GM18868 (cell line): Measurements from ENCODE around the gene ZNF267.
"Not testable (repeated sequence)": the region's sequence is repeated elsewhere in the genome, so short reads cannot be mapped to it uniquely, and the experiment has no call there.

Source experiments
- ATAC-seq: cut with Tn5 transposase; IDR thresholded peaks from one replicate; pipeline ENCODE4 v1.9.1; 2021; ENCODE audit warnings: mild to moderate bottlenecking, moderate library complexity; ENCODE audit not compliant: unreplicated experiment

Gene ZNF267

DNA sequence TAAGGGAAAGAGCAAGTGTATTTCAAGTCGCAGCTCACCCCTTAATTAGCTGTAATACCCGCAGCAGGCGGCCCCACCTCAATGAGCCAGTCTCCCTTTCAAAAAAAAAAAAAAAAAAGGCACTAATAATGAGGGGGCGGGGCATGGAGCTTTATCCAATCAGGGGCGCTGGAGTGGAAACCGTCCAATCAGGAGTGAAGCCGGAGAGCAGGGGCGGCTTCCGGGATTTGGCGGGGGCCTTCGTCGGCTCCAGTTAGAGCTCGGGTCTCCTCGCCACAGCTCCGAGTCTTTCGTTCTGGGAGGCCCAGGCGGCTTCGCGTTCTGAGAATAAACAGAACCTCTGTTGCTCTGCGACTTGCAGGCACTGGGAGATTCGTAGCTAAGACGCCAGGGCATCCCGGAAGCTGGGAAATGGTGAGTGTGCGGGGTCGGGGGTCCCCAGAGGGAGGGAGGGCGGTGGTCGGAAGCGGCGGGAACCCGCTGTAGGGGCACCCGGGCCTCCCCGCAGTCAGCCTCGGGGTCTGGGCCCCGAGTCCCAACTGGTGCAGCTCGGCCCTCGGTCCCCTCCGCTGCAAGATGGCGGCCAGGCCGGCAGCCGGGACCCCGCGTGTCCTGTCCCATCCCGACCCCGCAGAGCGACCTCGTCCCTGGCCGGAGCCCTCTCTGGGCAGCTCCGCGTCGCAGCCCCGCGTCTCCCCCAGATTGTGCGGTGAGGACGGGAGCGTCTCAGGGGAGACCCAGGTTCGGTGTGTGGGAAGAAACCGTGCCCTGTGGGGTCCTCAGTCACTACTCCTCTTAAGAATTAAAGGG is at the start of gene ZNF267:
ZNF267 (plus strand) TSS at position 252 of the 810 bp plus-strand sequence; CDS start at position 412, 160 bp downstream.
- ATAC-seq, result peak; percentile 40

DNA sequence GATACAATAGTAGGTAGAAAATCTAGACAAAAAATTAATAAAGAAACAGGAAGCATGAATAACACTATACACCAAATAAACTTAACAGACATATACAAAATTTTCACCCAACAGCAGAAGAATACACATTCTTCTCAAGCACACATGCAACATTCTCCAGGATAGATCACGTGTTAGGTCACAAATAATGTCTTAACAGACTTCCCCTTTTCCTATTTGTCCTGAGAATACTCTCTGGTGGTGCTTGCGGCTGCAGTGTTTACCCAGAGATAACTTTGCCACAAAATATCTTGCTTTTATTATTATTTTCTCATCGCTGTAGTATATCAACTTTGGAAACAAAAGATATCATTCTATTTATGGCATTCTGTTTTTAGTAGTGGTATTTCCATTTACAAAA is 40.6 kb upstream of the ZNF267 start:
- ATAC-seq, result no peak

DNA sequence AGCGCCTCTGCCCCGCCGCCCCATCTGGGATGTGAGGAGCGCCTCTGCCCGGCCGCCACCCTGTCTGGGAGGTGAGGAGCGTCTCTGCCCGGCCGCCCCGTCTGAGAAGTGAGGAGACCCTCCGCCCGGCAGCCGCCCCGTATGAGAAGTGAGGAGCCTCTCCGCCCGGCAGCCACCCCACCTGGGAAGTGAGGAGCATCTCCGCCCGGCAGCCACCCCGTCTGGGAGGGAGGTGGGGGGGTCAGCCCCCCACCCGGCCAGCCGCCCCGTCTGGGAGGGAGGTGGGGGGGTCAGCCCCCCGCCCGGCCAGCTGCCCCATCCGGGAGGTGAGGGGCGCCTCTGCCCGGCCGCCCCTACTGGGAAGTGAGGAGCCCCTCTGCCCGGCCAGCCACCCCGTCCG is 37.2 kb upstream of the ZNF267 start:
- not testable (repeated sequence) for ATAC-seq

DNA sequence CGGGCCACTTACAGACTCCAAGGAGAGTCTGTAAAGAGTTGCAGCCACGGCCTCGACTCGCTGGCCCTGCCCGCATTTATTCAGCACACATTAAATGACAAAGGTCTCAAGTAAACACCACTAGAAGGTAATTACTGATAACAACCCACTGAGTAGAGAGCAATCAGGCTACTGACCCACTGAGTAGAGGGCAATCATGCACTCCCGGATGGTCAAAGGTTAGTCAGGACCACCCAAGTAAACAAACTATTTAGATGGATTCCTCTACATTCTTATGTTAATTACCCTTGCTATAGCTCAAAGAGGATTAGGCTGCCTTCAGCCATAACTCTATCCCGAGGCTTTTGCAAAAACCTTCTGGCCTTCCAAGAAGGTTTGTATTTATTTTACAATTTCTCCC is 30.7 kb upstream of the ZNF267 start:
- no peak for ATAC-seq

DNA sequence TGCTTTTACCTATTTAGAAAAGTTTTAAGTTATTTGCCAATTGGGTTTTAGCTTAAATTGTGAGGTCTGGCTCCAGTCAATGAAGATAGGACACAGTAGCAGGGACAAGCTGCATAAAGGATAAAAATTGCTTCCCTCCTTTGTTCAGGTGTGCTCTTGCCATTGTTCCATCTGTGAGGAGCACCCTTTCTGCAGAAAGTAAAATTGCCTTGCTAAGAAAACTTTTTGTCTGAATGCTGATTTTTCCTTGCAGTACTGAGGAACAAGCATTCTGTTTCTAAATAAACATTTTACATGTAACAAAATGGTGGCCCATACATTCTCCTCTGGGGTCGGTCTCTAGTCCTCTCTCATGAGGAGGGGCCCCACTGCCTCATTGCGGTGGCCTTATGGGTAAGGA is 25.0 kb upstream of the ZNF267 start:
- not testable (repeated sequence) for ATAC-seq

DNA sequence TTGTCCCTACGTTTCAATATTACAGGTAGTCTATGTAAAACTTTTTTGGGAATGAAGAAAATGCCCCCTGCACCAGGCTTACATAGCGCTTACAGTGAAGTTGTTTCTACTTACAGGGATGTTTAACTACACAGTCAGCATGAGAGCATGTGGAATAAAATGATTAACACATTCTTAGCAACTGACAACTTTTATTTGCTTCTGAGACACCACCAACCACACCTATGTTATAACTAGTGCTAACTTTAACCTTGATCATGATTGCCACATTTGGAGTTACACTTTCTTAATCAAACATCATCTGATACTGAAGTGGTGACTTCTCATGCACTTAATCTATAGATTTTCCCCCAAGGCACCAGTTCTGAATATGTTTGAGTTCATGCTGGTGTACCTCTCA is 20.3 kb upstream of the ZNF267 start:
- no peak for ATAC-seq

DNA sequence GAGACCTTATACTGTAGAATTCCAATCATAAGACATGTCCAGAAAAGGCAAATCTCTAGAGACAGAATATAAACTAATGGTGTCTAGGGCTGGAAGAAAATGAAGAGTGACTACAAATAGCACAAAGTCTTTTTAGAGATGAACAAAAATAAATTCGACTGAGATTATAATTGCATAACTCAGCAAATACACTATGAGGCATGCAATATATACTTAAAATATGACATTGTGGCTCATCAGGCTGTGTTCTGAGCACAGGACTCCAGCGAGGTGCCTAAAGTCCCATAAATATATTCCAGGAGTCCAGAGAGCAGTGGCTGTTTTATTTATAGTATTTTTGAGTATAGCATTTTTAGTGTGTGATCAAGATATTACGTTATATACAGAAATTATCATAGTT is 13.1 kb upstream of the ZNF267 start:
- ATAC-seq, result no peak

DNA sequence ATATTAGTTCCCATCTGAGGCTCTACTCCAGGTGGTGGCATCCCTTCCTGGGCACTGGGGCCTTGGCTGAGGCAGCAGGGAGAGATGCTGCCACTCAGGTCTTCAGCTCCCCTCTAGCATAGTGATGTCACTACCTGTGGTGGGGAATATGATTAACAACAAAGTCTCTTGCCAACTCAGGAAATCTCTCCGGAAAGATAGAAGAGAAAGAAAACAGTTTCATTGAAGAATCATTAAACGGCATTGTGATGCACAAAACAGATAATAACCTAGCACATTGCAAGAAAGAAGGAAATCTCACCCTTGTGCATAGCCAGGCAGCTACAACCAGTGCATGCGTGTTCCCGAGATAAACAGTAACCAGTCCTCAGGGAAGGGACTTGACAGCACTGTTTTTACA is 12.2 kb upstream of the ZNF267 start:
- ATAC-seq, result no peak

DNA sequence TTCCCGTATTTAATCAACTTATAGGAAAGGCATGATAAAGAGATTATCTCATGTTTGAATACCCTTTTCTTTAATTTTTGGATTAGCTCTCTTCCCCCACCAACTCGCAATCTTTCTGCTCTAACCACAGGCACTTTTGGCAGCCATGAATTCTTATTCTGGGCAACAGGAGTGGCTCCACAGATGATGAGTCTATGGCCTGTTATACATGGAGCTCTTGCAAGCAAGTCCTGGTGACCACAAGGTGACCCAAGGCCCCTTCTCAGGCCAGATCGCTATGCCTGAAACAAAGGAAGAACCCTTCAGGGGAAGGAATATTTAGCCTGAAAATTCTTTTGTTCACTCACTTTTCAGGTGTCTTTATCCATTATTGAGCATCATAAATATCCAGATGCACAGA is 10.8 kb upstream of the ZNF267 start:
- ATAC-seq, result no peak

DNA sequence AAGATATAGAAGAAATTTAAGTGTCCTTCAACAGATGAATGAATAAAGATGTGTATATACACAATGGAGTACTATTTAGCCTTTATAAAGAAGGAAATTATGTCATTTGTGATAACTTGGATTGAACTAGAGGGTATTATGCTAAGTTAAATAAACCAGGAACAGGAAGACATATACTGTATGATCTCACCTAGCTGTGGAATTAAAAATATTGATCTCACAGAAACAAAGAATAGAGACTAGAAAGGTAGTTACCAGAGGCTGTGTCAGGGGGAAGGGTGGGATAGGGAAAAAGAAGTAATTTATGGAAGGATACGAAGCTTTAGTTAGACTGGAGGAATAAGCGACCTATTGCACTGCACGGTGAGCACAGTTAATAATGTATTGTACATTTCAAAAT is 5.4 kb upstream of the ZNF267 start:
- ATAC-seq, result no peak

DNA sequence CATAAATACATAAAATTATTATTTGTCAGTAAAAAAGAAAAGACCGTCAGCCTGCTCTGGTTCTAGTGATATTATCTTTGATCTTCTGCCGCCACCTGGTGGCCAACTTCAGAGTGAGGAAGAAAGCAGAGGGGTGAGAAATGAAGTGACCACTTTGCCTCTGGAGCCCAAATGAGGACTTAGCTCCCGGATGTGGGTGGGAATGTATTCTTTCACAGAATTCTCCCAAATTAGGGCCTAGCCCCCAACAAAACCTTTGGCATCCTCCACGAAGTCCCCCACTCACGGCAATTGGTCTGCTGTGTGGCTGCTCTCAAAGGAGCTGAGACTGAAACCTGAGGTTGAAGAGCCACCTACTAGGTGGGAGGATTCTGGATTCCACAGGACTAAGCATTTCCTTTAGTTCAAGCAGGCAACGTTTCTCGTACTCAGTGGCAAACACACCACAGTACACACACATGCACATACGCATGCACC is 4.9 kb upstream of the ZNF267 start:
- ATAC-seq, result peak; percentile 33

DNA sequence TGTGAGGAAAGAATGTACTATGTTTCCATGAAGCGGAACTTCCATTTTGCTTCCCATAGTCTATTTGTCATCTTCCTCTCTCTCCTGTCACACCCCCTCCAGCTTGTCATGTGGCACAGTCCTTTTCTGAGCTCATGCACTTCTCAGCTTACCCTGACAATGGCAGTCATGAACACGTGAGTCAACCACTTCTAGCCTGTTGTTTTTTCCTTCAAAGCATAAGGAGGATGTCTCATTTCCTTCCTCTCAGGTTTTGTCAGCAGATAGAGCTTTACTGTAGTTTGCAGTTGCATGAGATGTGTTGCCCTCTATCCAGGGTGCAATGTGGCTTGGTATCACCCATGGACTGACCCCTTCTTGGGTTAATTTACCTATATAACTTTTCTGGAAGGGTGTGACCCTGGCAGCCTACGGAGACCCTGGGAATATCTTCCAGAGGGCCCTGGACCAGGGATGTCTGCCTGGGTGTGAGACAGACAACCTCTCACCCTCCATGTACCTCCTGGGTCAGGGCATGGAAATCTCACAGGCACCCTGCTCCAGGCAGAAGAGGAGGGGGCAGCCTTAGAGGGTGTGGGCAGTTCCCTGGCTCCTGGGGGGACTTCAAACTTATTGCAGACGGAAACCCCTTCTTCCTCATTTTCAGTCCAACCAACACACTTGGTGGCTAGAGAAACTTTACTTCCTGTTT is 4.0 kb upstream of the ZNF267 start:
- peak; percentile 54 for ATAC-seq

DNA sequence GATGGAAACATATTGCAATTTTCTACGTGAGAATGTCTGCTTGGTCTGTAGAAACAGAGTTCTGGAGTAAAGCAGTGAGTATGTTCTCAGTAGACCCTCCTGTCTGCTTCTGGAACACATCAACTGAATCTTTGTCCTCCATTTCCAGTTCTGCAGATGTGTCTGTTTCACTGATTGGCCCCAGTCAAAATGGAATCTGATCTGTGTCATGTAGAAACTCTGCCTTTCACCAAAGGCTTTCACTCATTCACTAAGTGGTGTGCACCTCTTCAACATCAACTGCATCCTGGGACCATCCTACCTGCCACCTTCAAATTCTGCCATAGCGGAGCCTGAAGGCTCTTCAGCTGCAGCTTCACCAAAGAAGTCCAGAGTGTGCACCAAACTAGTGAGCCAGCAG is 2.8 kb upstream of the ZNF267 start:
- no peak for ATAC-seq

DNA sequence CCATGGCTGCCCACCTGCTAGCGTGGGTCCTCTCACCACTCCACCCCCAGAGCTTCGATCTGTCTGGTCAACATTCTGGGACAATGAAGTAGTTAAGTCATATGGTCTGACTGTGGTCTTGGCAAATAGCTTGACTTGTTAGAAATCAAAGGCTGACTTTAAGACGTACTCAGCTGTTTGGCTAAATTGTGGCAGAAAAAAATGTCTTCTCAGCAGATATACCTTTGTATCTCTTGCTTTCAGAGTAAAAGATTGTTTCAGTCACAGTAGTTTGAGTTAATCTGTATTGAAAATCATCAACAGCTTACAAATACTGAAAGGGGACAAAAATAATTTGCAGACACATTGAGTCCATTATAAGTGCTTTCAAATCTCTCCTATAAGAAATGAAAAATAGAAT is 2.1 kb upstream of the ZNF267 start:
- ATAC-seq, result no peak

DNA sequence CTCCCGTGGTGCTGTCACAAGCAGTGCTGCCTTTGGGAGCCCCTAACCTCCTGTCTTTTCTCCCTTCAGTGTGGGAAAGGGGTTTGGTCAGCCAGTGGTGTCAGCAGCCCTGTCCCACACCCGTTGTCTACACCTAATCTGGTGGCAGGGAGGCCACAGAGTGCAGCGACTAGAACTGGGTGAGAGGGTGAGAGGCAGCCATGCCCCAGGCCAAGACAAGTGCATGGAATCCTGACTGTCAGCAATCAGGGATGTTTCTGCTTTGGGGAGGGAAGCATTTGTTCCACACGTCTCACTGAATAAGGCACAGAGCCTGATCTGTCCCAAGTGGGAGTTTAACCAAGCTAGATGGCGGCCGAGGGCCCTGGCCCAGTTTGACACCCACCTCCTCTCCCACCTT is 1.4 kb upstream of the ZNF267 start:
- no peak for ATAC-seq

DNA sequence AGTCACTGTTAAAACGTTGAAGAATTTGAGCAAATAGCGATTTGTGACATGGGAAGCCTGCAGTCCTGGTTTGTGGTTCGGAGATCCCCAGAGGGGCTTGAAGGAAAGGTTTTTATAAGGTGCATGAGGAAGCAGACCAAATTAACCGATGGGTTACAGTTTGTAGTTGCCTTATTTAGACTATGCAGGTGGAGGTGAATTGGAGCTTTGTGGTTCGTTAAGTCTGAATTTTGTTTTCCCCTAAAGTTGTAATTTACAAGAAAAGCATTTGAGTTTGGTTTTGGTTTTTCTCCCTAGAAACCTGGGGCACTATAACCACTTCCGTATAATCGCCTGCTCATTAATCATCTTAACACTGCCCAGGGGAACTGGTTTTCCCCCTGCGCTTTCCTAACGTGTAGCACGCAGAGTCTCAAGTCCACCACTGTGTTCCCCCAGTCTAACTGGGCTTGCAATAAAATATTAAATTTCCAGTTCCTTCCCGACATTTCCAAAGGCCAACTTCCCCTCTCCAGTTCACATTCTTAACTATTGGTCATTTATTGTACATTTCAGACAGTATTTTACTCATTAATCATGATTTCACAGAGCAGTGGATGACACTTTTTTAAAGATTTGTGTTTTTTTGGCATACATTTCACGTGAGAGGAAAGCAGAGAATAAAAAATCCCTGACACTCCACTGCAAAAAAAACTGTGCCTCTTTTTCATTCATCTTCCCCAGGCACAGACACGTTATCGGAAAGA is 932 bp downstream of the ZNF267 start:
- peak; percentile 42 for ATAC-seq

DNA sequence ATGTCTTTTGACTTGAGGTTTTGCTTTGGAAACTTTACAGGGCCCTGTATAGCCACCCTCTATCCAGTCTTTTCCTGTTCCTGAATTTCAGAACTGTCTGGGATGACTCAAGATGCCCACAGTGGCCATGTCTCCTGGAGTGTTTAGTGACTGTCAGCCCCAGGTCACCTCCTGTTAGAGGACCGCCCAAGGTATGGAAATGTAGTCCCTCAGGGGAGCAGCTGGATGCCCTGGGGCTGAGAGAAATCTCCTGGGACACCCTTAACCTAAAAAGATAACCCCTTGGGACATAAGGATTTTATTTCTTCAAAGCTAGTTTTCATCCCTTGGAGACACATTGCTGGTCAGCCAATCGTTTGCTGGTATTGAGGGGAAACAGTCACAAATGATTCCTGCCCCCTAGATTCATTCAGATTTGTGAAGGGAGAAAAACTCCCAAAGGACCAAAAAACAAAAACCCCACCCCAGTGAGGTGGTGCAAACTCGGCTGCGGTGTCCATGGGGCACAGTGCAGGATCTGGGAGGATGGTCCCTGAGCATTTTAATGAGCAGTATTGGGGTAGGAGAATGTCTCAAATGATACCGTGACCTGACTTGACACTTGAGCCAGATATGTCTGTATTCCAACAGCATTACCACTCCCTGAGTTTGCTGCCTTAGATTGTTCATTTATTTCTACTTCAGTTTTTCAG is 1.7 kb downstream of the ZNF267 start:
- ATAC-seq, result no peak

DNA sequence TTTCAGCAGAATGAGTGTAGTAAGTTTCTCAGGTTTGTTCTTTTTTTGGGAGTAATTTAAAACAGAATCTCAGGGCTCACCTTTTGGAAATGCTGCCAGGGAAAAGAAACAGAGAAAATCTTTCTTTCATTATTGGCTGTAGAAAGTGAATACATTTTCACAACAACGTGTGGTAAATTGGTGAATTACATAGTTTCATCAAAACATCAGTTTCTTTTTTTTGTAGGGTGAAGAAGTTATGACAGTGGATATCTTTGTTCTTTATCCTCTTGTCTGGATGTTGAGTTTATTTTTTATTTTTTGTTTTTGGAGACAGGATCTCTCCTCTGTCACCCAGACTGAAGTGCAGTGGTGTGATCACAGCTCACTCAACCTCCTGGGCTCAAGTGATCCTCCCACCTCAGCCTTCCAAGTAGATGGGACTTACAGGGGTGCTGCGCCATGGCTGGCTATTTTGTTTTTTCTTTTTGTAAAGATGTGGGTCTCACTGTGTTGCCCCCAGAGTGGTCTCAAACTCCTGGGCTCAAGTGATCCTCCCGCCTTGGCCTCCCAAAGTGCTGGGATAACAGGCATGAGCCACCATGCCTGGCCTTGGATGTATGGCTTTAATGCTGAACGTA is 2.4 kb downstream of the ZNF267 start:
- ATAC-seq, result no peak

DNA sequence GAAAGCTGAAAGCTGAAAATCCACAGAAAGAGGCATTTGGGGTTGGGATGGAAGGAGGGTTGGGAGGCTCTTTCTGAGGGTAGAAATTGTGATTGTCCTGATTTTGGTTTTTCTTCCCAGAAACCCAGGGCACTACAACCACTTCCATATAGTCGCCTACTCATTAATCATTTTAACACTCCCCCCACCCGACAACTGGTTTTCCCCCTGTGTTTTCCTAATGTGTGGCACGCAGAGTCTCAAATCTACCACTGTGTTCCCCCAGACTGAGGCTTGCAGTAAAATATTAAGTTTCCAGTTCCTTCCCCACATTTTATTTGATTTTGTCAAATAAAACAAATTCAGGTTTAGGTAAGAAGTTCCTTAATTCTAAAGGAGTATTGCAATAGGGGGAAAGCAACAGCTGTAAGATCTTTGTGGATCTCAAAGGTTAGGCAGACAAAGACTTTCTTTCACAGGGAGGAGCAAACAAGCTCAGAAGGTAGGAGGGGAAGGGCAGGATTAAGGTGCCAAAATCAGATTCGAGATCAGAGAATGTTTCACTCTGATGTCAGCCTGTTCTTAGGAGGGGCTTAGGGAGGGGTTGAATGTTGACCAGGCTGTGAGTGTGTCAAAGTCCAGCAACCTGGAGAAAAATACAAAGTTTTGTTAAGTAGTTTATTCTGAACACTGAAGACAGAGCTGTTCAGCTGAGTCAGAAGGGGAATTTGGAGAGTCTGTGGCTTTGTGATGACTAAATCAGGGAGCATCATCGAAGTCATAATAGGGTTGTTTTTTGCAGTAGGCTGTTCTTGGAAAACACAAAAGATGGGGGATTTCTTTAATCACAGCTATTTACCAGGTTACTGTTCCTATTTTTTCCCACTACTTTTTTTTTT is 3.6 kb downstream of the ZNF267 start:
- ATAC-seq, result peak; percentile 64
